Measurements from ENCODE around the gene OR4P4. TPM values are rescaled to one million over a fixed set of nuclear protein-coding genes. Genes with fewer than 3 reads are reported as not detected.

Gene OR4P4
- total RNA-seq: not detected in 2 replicates

DNA sequence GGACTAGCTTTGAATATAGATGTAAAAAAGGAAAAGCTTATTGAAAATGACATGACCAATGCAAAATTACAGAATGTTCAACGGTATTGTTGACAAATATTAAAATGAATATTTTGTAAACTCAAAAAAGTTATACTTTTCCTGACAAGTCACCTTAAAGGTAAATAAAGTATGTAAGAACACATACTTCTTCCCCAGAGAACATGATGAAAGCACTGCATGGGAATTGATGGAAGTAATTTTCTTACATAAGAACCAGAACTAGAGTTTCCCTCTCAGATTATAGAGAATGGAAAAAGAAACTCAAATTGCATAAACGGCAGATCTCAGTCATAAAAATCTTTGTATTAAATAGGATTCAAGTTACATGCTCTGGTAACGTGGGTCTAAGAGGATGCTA, at the start of gene OR4P4:
TSS of gene OR4P4 (plus strand) at position 301 of the 400 bp plus-strand sequence.
- DNase-seq (ENCODE audit: low read depth in 2 of 2): no peak

DNA sequence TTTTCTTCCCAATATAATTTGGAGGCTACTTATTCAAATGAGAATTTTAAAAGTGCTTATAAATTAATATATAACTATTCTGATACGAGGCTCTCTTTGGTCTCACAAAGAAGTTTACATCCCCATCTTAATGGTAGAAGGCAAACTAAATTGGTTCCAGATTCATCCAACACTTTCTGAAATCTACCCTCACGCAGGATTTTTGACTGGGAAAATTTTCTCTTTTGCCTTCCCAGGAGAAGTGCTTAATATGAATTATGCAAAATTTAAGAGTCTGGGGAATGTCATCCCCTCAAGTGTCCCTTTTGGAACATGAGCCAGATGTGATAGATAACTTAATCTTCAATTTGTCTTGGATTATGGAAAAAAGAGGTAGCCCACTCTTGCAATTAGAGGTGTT, 27.4 kb upstream of the OR4P4 start, which contains the start of gene OR4C11:
TSS of gene OR4C11 (minus strand) at position 101 of the 400 bp plus-strand sequence. CDS start 3,272 bp downstream, outside the sequence.
- DNase-seq (ENCODE audit: low read depth in 2 of 2): no peak

- DNase-seq (ENCODE audit: low read depth in 2 of 2): no peak
These were observed 10.4 kb upstream of the OR4P4 start for GRCh38 chr11:55624531-55624930.

- no peak for DNase-seq (ENCODE audit: low read depth in 2 of 2)
These were observed 13.1 kb downstream of the OR4P4 start, which contains the start of gene OR4S2 for GRCh38 chr11:55648027-55648426. OR4S2 (plus strand) TSS chr11:55648327; CDS start chr11:55650904, 2,577 bp downstream.

DNA sequence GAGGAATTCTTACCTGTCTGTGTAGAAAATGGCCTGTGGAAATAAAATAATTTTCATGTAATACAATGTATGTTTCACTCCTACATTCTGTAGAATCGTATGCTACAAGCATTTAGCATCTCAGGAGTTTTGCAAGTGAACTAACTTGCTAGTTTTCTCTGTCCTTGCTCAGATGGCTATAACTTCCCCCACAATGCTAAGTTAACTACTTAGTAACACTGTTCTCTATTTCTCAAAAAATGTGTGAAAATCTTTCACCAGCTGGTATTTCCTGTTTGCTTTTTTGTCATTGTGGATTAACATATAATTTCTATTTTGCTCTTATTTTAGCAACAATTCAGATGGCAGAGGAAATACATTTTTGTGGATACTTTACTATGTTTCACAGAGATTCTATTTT, 17.6 kb downstream of the OR4P4 start:
- no peak for DNase-seq (ENCODE audit: low read depth in 2 of 2)

DNA sequence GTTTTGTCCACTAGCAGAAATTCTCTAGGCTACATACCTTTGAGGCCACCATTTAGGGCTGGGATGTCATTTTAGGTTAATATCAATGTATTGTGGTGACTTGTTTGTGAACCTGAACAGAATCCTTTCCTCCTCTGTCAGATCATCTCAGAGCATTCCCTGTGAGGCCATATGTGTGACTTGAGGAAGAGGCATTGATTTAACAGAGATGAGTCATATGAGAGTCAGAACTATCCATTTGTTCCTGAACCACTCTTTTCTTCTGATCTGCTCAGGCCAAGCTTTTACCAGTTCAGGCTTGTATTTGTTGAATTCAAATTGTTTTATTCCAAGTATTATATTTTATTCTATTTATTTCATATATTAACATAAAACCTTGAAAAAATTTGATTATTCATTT, 20.2 kb downstream of the OR4P4 start:
- DNase-seq (ENCODE audit: low read depth in 2 of 2): no peak

- no peak for DNase-seq (ENCODE audit: low read depth in 2 of 2)
These were observed 23.2 kb downstream of the OR4P4 start for GRCh38 chr11:55658031-55658573.

GRCh38 chr11:55658608-55659007, 23.7 kb downstream of the OR4P4 start:
- DNase-seq (ENCODE audit: low read depth in 2 of 2): no peak

GRCh38 chr11:55661901-55662300, 27.0 kb downstream of the OR4P4 start, which contains the start of gene OR4C6:
OR4C6 (plus strand) TSS chr11:55662201; CDS start chr11:55665167, 2,966 bp downstream.
- DNase-seq (ENCODE audit: low read depth in 2 of 2): no peak

- DNase-seq (ENCODE audit: low read depth in 2 of 2): no peak
These were observed 34.5 kb downstream of the OR4P4 start for GRCh38 chr11:55669376-55669775.

DNA sequence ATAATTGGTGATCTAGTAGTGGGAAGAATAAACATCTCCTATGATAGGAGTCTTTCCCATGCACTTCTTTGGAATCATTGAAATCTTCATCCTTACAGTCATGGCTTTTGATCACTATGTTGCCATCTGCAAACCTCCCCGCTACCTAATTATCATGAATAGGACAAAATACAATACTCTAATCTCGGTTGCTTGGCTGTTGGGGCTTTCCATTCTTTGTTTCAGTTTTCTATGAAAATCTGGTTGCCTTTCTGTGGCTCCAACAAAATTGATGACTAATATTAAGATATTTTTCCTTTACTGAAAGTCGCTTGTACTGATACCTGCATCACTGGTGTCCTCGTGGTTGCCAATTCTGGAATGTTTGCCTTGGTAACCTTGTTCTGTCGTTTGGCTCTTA, 38.9 kb downstream of the OR4P4 start:
- no peak for DNase-seq (ENCODE audit: low read depth in 2 of 2)

Other genes with a start within 250 kb of the OR4P4 start
- not detected in 2 replicates for gene OR4C15, start 80.6 kb upstream of the OR4P4 start, total RNA-seq
- gene OR4C16, start 63.0 kb upstream of the OR4P4 start, total RNA-seq: not detected in 2 replicates
- gene OR4C11, start 27.5 kb upstream of the OR4P4 start, total RNA-seq: not detected in 2 replicates
- not detected in 2 replicates for gene OR4S2, start 13.2 kb downstream of the OR4P4 start, total RNA-seq
- not detected in 2 replicates for gene OR4C6, start 27.1 kb downstream of the OR4P4 start, total RNA-seq
- not detected in 2 replicates for gene OR5D13, start 138.3 kb downstream of the OR4P4 start, total RNA-seq
- not detected in 2 replicates for gene OR5D14, start 160.4 kb downstream of the OR4P4 start, total RNA-seq
- gene OR5L1, start 176.3 kb downstream of the OR4P4 start, total RNA-seq: not detected in 2 replicates
- gene OR5D18, start 184.5 kb downstream of the OR4P4 start, total RNA-seq: not detected in 2 replicates
- gene OR5L2, start 192.1 kb downstream of the OR4P4 start, total RNA-seq: not detected in 2 replicates
- gene OR5D16, start 203.6 kb downstream of the OR4P4 start, total RNA-seq: not detected in 2 replicates
- not detected in 2 replicates for gene TRIM51, start 248.2 kb downstream of the OR4P4 start, total RNA-seq